ENCODE results near the gene SCN8A. TPM values are rescaled to one million over a fixed set of nuclear protein-coding genes. Genes with fewer than 3 reads are reported as not detected.

SCN8A gene
- total and polyA plus RNA-seq, 4 donors, result 0.06 to 0.77 (median 0.26) TPM

- Histone ChIP-seq H3K9me3 (ENCODE audit: control insufficient read depth in 4 of 4, insufficient read depth in 3 of 4, low read length in 3 of 4) (no peaks in the 10 kb centered on the region), H3K27me3 (ENCODE audit: control insufficient read depth in 3 of 3, insufficient read depth in 3 of 3, low read length in 2 of 3) (no peaks in the 10 kb centered on the region), H3K4me1 (ENCODE audit: control insufficient read depth in 5 of 5, insufficient read depth in 5 of 5, low read length in 5 of 5) (peaks cover 0 to 6% (median 0%) of the 10 kb centered on the region in 5 donors), H3K4me3 (no peak overlapping the region), H3K36me3 (ENCODE audit: control insufficient read depth in 4 of 4, insufficient read depth in 4 of 4, low read length in 4 of 4) (no peaks in the 10 kb centered on the region), H3K27ac (ENCODE audit: low read depth in 1 of 2, low read length in 1 of 2) (no peak overlapping the region), H3K9ac (ENCODE audit: insufficient read depth in 1 of 2, low read length in 2 of 2) (no peak overlapping the region)
- no peak for DNase-seq
- WGBS, 2 donors, result 91 to 93% methylated on average over 4 of the region's 4 CpGs
- no peak for ATAC-seq (ENCODE audit: insufficient read depth, low FRiP score)
- TF ChIP-seq CTCF (IDR thresholded peaks at IDR 0.05; ENCODE audit: control extremely low read depth, extremely low read depth), result no peak
Measured at GRCh38 chr12:51693569-51693968, 102.5 kb downstream of the SCN8A start.

- Histone ChIP-seq H3K9me3 (ENCODE audit: control insufficient read depth in 4 of 4, insufficient read depth in 3 of 4, low read length in 3 of 4) (no peaks in the 10 kb centered on the region), H3K27me3 (ENCODE audit: control insufficient read depth in 3 of 3, insufficient read depth in 3 of 3, low read length in 2 of 3) (no peaks in the 10 kb centered on the region), H3K9ac (ENCODE audit: insufficient read depth in 1 of 2, low read length in 2 of 2) (no peak overlapping the region), H3K4me1 (ENCODE audit: control insufficient read depth in 5 of 5, insufficient read depth in 5 of 5, low read length in 5 of 5) (peaks cover 0 to 6% (median 0%) of the 10 kb centered on the region in 5 donors), H3K4me3 (no peak overlapping the region), H3K36me3 (ENCODE audit: control insufficient read depth in 4 of 4, insufficient read depth in 4 of 4, low read length in 4 of 4) (no peaks in the 10 kb centered on the region), H3K27ac (ENCODE audit: low read depth in 1 of 2, low read length in 1 of 2) (no peak overlapping the region)
- no peak for DNase-seq
- ATAC-seq (ENCODE audit: insufficient read depth, low FRiP score), result no peak
- 80 to 92% methylated on average over 4 of the region's 4 CpGs for WGBS, 2 donors
- no peak for TF ChIP-seq CTCF (IDR thresholded peaks at IDR 0.05; ENCODE audit: control extremely low read depth, extremely low read depth)
Measured at GRCh38 chr12:51694146-51694545, 103.1 kb downstream of the SCN8A start.

GRCh38 chr12:51695241-51696010 lies 104.4 kb downstream of the SCN8A start:
- TF ChIP-seq CTCF (IDR thresholded peaks at IDR 0.05; ENCODE audit: control extremely low read depth, extremely low read depth), result no peak
- Histone ChIP-seq H3K36me3 (ENCODE audit: control insufficient read depth in 4 of 4, insufficient read depth in 4 of 4, low read length in 4 of 4) (no peaks in the 10 kb centered on the region), H3K4me1 (ENCODE audit: control insufficient read depth in 5 of 5, insufficient read depth in 5 of 5, low read length in 5 of 5) (peaks cover 0 to 6% (median 0%) of the 10 kb centered on the region in 5 donors), H3K9ac (ENCODE audit: insufficient read depth in 1 of 2, low read length in 2 of 2) (no peak overlapping the region), H3K9me3 (ENCODE audit: control insufficient read depth in 4 of 4, insufficient read depth in 3 of 4, low read length in 3 of 4) (no peaks in the 10 kb centered on the region), H3K27me3 (ENCODE audit: control insufficient read depth in 3 of 3, insufficient read depth in 3 of 3, low read length in 2 of 3) (no peaks in the 10 kb centered on the region), H3K27ac (ENCODE audit: low read depth in 1 of 2, low read length in 1 of 2) (no peak overlapping the region), H3K4me3 (no peak overlapping the region)
- ATAC-seq (ENCODE audit: insufficient read depth, low FRiP score) (no peak), DNase-seq (no peak)
- WGBS, 2 donors, result 59 to 76% methylated on average over 1 of the region's 1 CpG
